Heart left ventricle (tissue), 16 donors: Measurements from ENCODE around the gene ABHD17A. TPM values are rescaled to one million over a fixed set of nuclear protein-coding genes. Genes with fewer than 3 reads are reported as not detected.

Source experiments
- ATAC-seq, 4 donors: fragments of 200-7000 bp; cut with Tn5 transposase; one replicate each; pipeline ENCODE4 v1.9.1; 2020 to 2022; ENCODE audit warnings: moderate library complexity in 4 of 4, mild to moderate bottlenecking in 3 of 4, moderate number of reproducible peaks in 1 of 4
- DNase-seq, 5 donors: peaks; one replicate each; pipeline ENCODE4 v3.0.0-alpha.2; 2020
- H3K27ac ChIP-seq, 12 donors: fragments of 200-600 bp; sonication (generic) in 4 of 12; one replicate each; pipeline versions ENCODE4 v1.5.0 to v1.8.0; 2016 to 2022; ENCODE audit warnings: mild to moderate bottlenecking in 2 of 12
- H3K27me3 ChIP-seq, 9 donors: fragments of 200-600 bp; sonication (generic) in 2 of 9; one replicate each; pipeline versions ENCODE4 v1.5.1 to v1.8.0; 2016 to 2022; ENCODE audit warnings: mild to moderate bottlenecking in 3 of 9
- H3K36me3 ChIP-seq, 9 donors: fragments of 200-600 bp; sonication (generic) in 2 of 9; one replicate each; pipeline versions ENCODE4 v1.5.0 to v1.8.0; 2018 to 2022; ENCODE audit warnings: mild to moderate bottlenecking in 2 of 9
- H3K4me1 ChIP-seq, 12 donors: fragments of 200-600 bp; sonication (generic) in 4 of 12; one replicate each; pipeline versions ENCODE4 v1.5.0 to v1.8.0; 2016 to 2022; ENCODE audit warnings: mild to moderate bottlenecking in 3 of 12
- H3K4me3 ChIP-seq, 12 donors: fragments of 200-600 bp; sonication (generic) in 4 of 12; one replicate each; pipeline versions ENCODE4 v1.5.0 to v1.8.0; 2017 to 2022; ENCODE audit warnings: mild to moderate bottlenecking in 9 of 12, moderate library complexity in 4 of 12
- H3K9me3 ChIP-seq, 12 donors: fragments of 200-600 bp; sonication (generic) in 4 of 12; one replicate each; pipeline versions ENCODE4 v1.5.0 to v1.8.0; 2016 to 2022; ENCODE audit warnings: mild to moderate bottlenecking in 1 of 12
- POLR2A ChIP-seq, 2 donors: fragments of 450-650 bp; IDR thresholded peaks; one replicate each; pipeline ENCODE4 v1.6.1; 2017; ENCODE audit warnings: antibody characterized with exemption in 2 of 2, mild to moderate bottlenecking in 2 of 2, moderate library complexity in 2 of 2
- WGBS, 4 donors: extraction: QIAGEN DNeasy Blood & Tissue Kit in 2 of 4; methylation state at CpG; one replicate each; pipeline versions ENCODE4 v1.1.5 to v1.1.7; 2013 to 2018; 5-methylcytosine and 5-hydroxymethylcytosine counted together
- intact Hi-C, 10 donors: fragments of 100-400 bp; cut with DNase I; formaldehyde crosslinking; loops; one replicate each; pipeline versions ENCODE4 v1.11.1 to v1.14.2; 2022
- polyA plus RNA-seq, 2 donors: library from polyadenylated mRNA; stranded (reverse); fragments of 200-250 nt; gene quantifications; one replicate each; pipeline ENCODE4 v1.2.3, GENCODE V29; 2013
- total RNA-seq, 9 donors: library from RNA; depleted of rRNA in 2 of 9; stranded (reverse); fragments of >200 nt in 2 of 9; fragmentation: NEBNext Ultra II Directional in 3 of 9; extraction: Animal tissue kit (Norgen Biotek cat#: 25700) in 3 of 9; gene quantifications; one replicate each; pipeline versions ENCODE4 v1.1.0 to v1.2.4, GENCODE V29; 2016 to 2023
- TF ChIP-seq, protein P1 (sequence below), 12 donors: fragments of 200-600 bp; sonication (generic) in 4 of 12; IDR thresholded peaks; one replicate each; pipeline versions ENCODE4 v1.5.0 to v1.8.0; 2018 to 2022; ENCODE audit warnings: antibody characterized with exemption in 12 of 12, mild to moderate bottlenecking in 5 of 12
- donor health status: ischemic (EF 13 %, LVEDD 7.1; RV severe dilation, severe dysfunction).
- donor health status: healthy with polysubstance abuse.
- donor health status: DM: no; HTN: yes; CAD: no.
- donor health status: DM: no; HTN: no; CAD: no.
- donor health status: ischemic (EF 25% LVEDD 6.9; RV normal size, moderate dysfunction).
- donor health status: ischemic (EF 25% LVEDD 5.7; RV mildly dilated, moderate dysfunction).
- donor health status: healthy.
- donor health status: DM: yes; HTN: yes; CAD: no.
- donor health status: ischemic (EF 35%, LVEDD 5.7; RV mildly dilated, moderate dysfunction).
- donor health status: nonischemic (EF 11% LVEDD 7.7; RV severe dilation, severe dysfunction).
- donor health status: DM: yes; HTN: yes; CAD: no.
- donor health status: PGD.
- donor health status: ischemic (EF 29% LVEDD 5.4; RV normal size, mild dysfunction).
- donor health status: nonischemic (EF 23%, LVEDD 6.1; RV moderate dilation, normal function).

The ABHD17A gene
- total and polyA plus RNA-seq, 11 donors: 48.5 to 121 (median 59.2) TPM

DNA sequence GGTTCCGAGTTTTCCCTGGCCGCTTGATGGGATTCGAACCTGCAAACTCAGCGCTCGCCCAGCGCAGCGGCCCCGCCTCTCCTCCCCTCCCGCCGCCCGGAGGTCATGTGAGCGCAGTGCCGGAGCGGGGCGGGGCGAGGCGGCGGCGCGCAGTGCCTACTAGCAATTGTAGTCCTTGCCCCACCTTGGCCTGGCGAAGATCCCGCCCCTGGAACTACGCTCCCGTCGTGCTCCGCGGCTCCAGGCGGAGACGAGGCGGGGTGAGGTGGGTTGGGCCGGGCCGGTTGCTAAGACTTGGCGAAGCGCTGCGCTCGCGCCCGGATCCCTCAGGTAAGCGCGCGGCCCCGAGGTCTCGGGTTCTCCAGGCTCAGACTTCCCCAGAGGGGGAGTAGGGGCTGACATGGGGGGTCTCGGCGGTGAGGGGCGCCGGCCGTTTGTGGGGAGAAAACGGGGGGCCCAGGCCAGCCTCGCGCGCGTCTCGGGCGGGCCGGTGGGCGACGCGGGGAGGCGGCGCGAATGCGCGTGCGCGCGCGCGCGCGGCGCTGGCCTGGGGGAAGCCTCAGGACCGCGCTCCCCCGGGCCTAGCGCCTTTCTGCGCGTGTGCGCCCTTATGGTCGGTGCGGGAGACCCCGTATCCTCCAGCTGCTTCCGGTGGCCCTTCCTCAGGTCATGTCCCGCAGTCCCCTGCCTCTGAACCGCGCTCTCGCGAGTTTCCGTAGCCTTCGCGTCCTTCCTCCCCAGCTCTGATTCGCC is 20.0 kb upstream of the ABHD17A start, which contains the start of the genes ADAT3 and SCAMP4:
ADAT3 (plus strand) TSS at position 290 of the 753 bp plus-strand sequence. CDS start 6,649 bp downstream, outside the sequence.
SCAMP4 (plus strand) TSS at position 290 of the 753 bp plus-strand sequence. CDS start 9,621 bp downstream, outside the sequence.
- WGBS, 4 donors: 1 to 3% (median 1%) methylated on average over 24 to 92 of the region's 92 CpGs
- intact Hi-C loops: no loop called here
- ATAC-seq: peak; percentile 96 to 99 (median 98)

DNA sequence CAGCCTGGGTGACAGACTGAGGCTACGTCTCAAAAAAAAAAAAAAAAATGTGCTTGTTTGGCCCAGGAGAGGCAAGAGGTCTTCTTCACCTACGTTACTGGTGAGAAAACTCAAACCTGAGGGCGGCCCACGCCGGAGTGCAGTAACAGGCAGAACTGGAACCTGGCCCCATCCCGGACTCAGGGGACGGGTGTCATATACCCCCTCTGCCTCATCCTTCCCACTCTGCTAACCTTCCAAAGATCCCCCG is 19.5 kb upstream of the ABHD17A start:
- peaks cover 0 to 61% (median 10%) of the 10 kb centered on the region in 12 donors for H3K4me1 ChIP-seq
- no peaks in the 10 kb centered on the region for H3K9me3 ChIP-seq
- 41 to 52% (median 48%) methylated on average over 8 of the region's 8 CpGs for WGBS, 4 donors
- ATAC-seq (no peak), DNase-seq (no peak)
- TF ChIP-seq, protein P1, sequence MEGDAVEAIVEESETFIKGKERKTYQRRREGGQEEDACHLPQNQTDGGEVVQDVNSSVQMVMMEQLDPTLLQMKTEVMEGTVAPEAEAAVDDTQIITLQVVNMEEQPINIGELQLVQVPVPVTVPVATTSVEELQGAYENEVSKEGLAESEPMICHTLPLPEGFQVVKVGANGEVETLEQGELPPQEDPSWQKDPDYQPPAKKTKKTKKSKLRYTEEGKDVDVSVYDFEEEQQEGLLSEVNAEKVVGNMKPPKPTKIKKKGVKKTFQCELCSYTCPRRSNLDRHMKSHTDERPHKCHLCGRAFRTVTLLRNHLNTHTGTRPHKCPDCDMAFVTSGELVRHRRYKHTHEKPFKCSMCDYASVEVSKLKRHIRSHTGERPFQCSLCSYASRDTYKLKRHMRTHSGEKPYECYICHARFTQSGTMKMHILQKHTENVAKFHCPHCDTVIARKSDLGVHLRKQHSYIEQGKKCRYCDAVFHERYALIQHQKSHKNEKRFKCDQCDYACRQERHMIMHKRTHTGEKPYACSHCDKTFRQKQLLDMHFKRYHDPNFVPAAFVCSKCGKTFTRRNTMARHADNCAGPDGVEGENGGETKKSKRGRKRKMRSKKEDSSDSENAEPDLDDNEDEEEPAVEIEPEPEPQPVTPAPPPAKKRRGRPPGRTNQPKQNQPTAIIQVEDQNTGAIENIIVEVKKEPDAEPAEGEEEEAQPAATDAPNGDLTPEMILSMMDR (IDR thresholded peaks at IDR 0.05): no peak
- TF ChIP-seq POLR2A (IDR thresholded peaks at IDR 0.05): no peak
- H3K27ac ChIP-seq: peak overlapping the region in 11 of 12 donors; percentile 26 to 95 (median 70)
- H3K27me3 ChIP-seq: no peaks in the 10 kb centered on the region
- intact Hi-C loops: no loop called here
- peaks cover 0 to 10% (median 0%) of the 10 kb centered on the region in 9 donors for H3K36me3 ChIP-seq
- H3K4me3 ChIP-seq: peak overlapping the region in 9 of 12 donors; percentile 60 to 90 (median 75)

More for the DNA sequence above, 20.0 kb upstream of the ABHD17A start, which contains the start of the genes ADAT3 and SCAMP4:
- DNase-seq: peak; percentile 99 to 100 (median 100)
- H3K4me3 ChIP-seq: peak within 1 kb of the TSS; percentile 46 to 90 (median 72)
- H3K27me3 ChIP-seq: no peaks in the 10 kb centered on the region
- peak in 1 of 2 donors; percentile 83 for TF ChIP-seq POLR2A (IDR thresholded peaks at IDR 0.05)
- TF ChIP-seq, protein P1 (IDR thresholded peaks at IDR 0.05): no peak
- peaks cover 0 to 10% (median 0%) of the 10 kb centered on the region in 9 donors for H3K36me3 ChIP-seq
- peak within 1 kb of the TSS; percentile 41 to 95 (median 84) for H3K27ac ChIP-seq
- H3K4me1 ChIP-seq: peaks cover 0 to 66% (median 10%) of the 10 kb centered on the region in 12 donors
- H3K9me3 ChIP-seq: no peaks in the 10 kb centered on the region

DNA sequence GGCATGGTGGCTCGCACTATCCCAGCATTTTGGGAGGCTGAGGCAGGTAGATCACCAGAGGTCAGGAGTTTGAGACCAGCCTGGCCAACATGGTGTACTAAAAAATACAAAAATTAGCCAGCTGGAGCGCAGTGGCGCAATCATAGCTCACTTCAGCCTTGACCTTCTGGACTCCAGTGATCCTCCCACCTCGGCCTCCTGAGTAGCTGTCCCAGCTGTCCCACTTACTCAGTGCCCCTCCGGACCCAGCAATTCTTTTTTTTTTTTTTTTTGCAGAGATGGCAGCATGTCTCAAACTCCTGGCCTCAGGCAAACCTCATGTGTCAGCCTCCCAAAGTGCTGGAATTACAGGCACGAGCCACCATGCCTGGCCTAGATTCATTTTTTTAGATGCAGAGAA is 17.6 kb upstream of the ABHD17A start:
- no peak for TF ChIP-seq POLR2A (IDR thresholded peaks at IDR 0.05)
- TF ChIP-seq, protein P1 (IDR thresholded peaks at IDR 0.05): no peak
- H3K27ac ChIP-seq: peak overlapping the region in 3 of 12 donors; percentile 13 to 95 (median 41)
- H3K4me1 ChIP-seq: peaks cover 0 to 47% (median 11%) of the 10 kb centered on the region in 12 donors
- no peak overlapping the region for H3K4me3 ChIP-seq
- H3K36me3 ChIP-seq: peaks cover 0 to 5% (median 0%) of the 10 kb centered on the region in 9 donors
- WGBS, 4 donors: 71 to 83% (median 77%) methylated on average over 6 of the region's 6 CpGs
- H3K27me3 ChIP-seq: no peaks in the 10 kb centered on the region
- intact Hi-C loops: no loop called here
- DNase-seq (no peak), ATAC-seq (no peak)
- no peaks in the 10 kb centered on the region for H3K9me3 ChIP-seq

DNA sequence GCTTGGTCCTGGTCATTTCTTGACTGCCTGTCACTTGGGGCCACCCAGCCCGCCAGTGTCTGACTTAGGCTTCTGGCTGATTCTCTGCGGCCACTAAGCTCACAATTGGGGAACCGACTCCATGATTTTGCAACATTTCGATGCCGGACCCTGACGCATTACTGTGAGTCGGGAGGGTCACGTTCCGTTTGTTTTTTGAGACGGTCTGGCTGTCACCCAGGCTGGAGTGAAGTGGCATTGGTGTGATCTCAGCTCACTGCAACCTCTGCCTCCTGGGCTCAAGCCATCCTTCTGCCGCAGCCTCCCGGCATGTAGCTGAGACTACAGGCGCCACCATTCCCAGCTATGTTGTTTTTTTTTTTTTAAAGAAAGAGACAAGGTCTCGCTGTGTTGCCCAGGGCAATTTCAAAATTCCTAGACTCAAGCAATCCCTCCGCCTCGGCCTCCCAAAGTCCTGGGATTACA is 16.7 kb upstream of the ABHD17A start:
- no peaks in the 10 kb centered on the region for H3K27me3 ChIP-seq
- TF ChIP-seq, protein P1 (IDR thresholded peaks at IDR 0.05): no peak
- no peak for TF ChIP-seq POLR2A (IDR thresholded peaks at IDR 0.05)
- peak overlapping the region in 5 of 12 donors; percentile 26 to 95 (median 53) for H3K27ac ChIP-seq
- no peak for ATAC-seq
- 82 to 91% (median 86%) methylated on average over 16 of the region's 16 CpGs for WGBS, 4 donors
- intact Hi-C loops: no loop called here
- H3K9me3 ChIP-seq: no peaks in the 10 kb centered on the region
- H3K4me3 ChIP-seq: no peak overlapping the region
- peak in 3 of 5 donors; percentile 41 to 66 (median 46) for DNase-seq
- peaks cover 0 to 50% (median 18%) of the 10 kb centered on the region in 12 donors for H3K4me1 ChIP-seq
- H3K36me3 ChIP-seq: no peaks in the 10 kb centered on the region
